IMR-90 (cell line): ENCODE data around the gene RIPK4. TPM values are rescaled to one million over a fixed set of nuclear protein-coding genes. Genes with fewer than 3 reads are reported as not detected.

Experiments used
- ATAC-seq: fragments of 200-7000 bp; cut with Tn5 transposase; 2 replicates; pipeline ENCODE4 v1.9.1; 2020; ENCODE audit warnings: low read depth, mild to moderate bottlenecking, moderate library complexity
- Bru-seq: library from RNA; stranded (reverse); fragments of 400-500 nt; gene quantifications from one replicate; lab custom pipeline; 2021; lab: Mats Ljungman, UMichigan
- BruChase-seq, 2 experiments: library from RNA; stranded (reverse); fragments of 400-500 nt; gene quantifications; one replicate each; lab custom pipeline; 2021; lab: Mats Ljungman, UMichigan
- BruUV-seq: library from RNA; stranded (reverse); fragments of 400-500 nt; replicated peaks from 2 replicates; lab custom pipeline; 2021; lab: Mats Ljungman, UMichigan
- CTCF ChIA-PET: fragments of 300-600 bp; formaldehyde crosslinking; extraction: SDS; loops from one replicate; lab custom pipeline; 2021; ENCODE audit warnings: antibody characterized with exemption; lab: Yijun Ruan, JAX
- POLR2A ChIA-PET: fragments of 300-600 bp; sonication (Branson Sonifier 250); formaldehyde crosslinking; loops from one replicate; lab custom pipeline; 2022; ENCODE audit warnings: antibody characterized with exemption; ENCODE audit not compliant: unreplicated experiment; lab: Charles Lee
- DNase-seq: peaks from one replicate; pipeline ENCODE4 v3.0.0; 2013
- H2AFZ ChIP-seq: replicated peaks from 2 replicates; pipeline ENCODE3; 2013; ENCODE audit warnings: low read length, mild to moderate bottlenecking; ENCODE audit not compliant: poor library complexity
- H2AK5ac ChIP-seq: 2 replicates; pipeline ENCODE4 v1.6.1; 2013; ENCODE audit warnings: low read depth, low read length, inconsistent platforms
- H2AK9ac ChIP-seq: replicated peaks from 2 replicates; pipeline ENCODE3; 2013; ENCODE audit warnings: mild to moderate bottlenecking, low read depth, low read length, moderate library complexity; ENCODE audit not compliant: poor library complexity
- H2BK120ac ChIP-seq: 2 replicates; pipeline ENCODE4 v1.6.1; 2013; ENCODE audit warnings: low read depth, low read length, inconsistent platforms
- H2BK15ac ChIP-seq: 3 replicates; pipeline ENCODE4 v1.6.1; 2013; ENCODE audit warnings: low read depth, low read length, inconsistent platforms
- H2BK20ac ChIP-seq: 2 replicates; pipeline ENCODE4 v1.6.1; 2013; ENCODE audit warnings: low read depth, mild to moderate bottlenecking, inconsistent platforms, low read length, moderate library complexity
- H2BK5ac ChIP-seq: 2 replicates; pipeline ENCODE4 v1.6.1; 2013; ENCODE audit warnings: mild to moderate bottlenecking, low read depth, low read length, inconsistent platforms; ENCODE audit not compliant: poor library complexity, severe bottlenecking
- H3K14ac ChIP-seq: replicated peaks from 2 replicates; pipeline ENCODE4 v1.6.1; 2013; ENCODE audit warnings: low read depth, low read length, inconsistent platforms
- H3K18ac ChIP-seq: 2 replicates; pipeline ENCODE4 v1.6.1; 2013; ENCODE audit warnings: low read depth, low read length, control low read depth
- H3K23ac ChIP-seq: 2 replicates; pipeline ENCODE4 v1.6.1; 2013; ENCODE audit warnings: low read depth, low read length, inconsistent platforms
- H3K27ac ChIP-seq: 2 replicates; pipeline ENCODE4 v1.5.1; 2013; ENCODE audit warnings: mild to moderate bottlenecking, control low read depth, low read length; ENCODE audit not compliant: insufficient read depth
- H3K27me3 ChIP-seq: 2 replicates; pipeline ENCODE4 v1.6.1; 2013; ENCODE audit warnings: low read length; ENCODE audit not compliant: control insufficient read depth, insufficient read depth
- H3K36me3 ChIP-seq: 2 replicates; pipeline ENCODE4 v1.6.1; 2013; ENCODE audit warnings: low read length, mixed read lengths; ENCODE audit not compliant: control insufficient read depth, insufficient read depth
- H3K4ac ChIP-seq: 2 replicates; pipeline ENCODE4 v1.6.1; 2013; ENCODE audit warnings: low read depth, low read length, inconsistent platforms
- H3K4me1 ChIP-seq: 2 replicates; pipeline ENCODE4 v1.6.1; 2013; ENCODE audit warnings: low read length, mixed read lengths; ENCODE audit not compliant: control insufficient read depth, insufficient read depth
- H3K4me2 ChIP-seq: 2 replicates; pipeline ENCODE4 v1.6.1; 2013; ENCODE audit warnings: low read depth, mild to moderate bottlenecking, control low read depth, low read length, moderate library complexity
- H3K4me3 ChIP-seq: 2 replicates; pipeline ENCODE4 v1.5.1; 2013; ENCODE audit warnings: low read depth, mild to moderate bottlenecking, control low read depth, low read length, moderate library complexity; ENCODE audit not compliant: insufficient read depth
- H3K56ac ChIP-seq: 2 replicates; pipeline ENCODE4 v1.6.1; 2013; ENCODE audit warnings: low read length, inconsistent platforms; ENCODE audit not compliant: insufficient read depth; ENCODE audit errors: extremely low read depth
- H3K79me1 ChIP-seq, 2 experiments: 2 replicates each; pipeline ENCODE4 v1.6.1; 2013; ENCODE audit warnings: low read length in 2 of 2, inconsistent platforms in 1 of 2, low read depth in 1 of 2
- H3K9ac ChIP-seq: 2 replicates; pipeline ENCODE4 v1.6.1; 2013; ENCODE audit warnings: low read depth, low read length, control low read depth
- H3K9me1 ChIP-seq: 2 replicates; pipeline ENCODE4 v1.6.1; 2013; ENCODE audit warnings: low read length, inconsistent platforms; ENCODE audit not compliant: insufficient read depth
- H3K9me3 ChIP-seq: 2 replicates; pipeline ENCODE4 v1.6.1; 2013; ENCODE audit warnings: low read length; ENCODE audit not compliant: control insufficient read depth, insufficient read depth
- H4K20me1 ChIP-seq: 2 replicates; pipeline ENCODE4 v1.6.1; 2013; ENCODE audit warnings: low read length, inconsistent platforms; ENCODE audit not compliant: insufficient read depth
- H4K5ac ChIP-seq: 2 replicates; pipeline ENCODE4 v1.6.1; 2013; ENCODE audit warnings: mild to moderate bottlenecking, low read depth, low read length, control low read depth
- H4K8ac ChIP-seq, 2 experiments: 2 replicates each; pipeline ENCODE4 v1.6.1; 2013; ENCODE audit warnings: low read depth in 2 of 2, low read length in 2 of 2, control low read depth in 1 of 2, inconsistent platforms in 1 of 2
- H4K91ac ChIP-seq: 2 replicates; pipeline ENCODE4 v1.6.1; 2013; ENCODE audit warnings: low read depth, low read length, inconsistent platforms; ENCODE audit not compliant: insufficient read depth
- BHLHE40 ChIP-seq: fragments of 150-350 bp; IDR thresholded peaks from 2 replicates; pipeline ENCODE4 v1.6.1; 2016; ENCODE audit warnings: mild to moderate bottlenecking, low read depth, low read length
- CEBPB ChIP-seq: IDR thresholded peaks from 2 replicates; pipeline ENCODE4 v1.6.1; 2012; ENCODE audit warnings: low read depth, low read length, improper control_type of control experiment
- CHD1 ChIP-seq: IDR thresholded peaks from 2 replicates; pipeline ENCODE4 v1.6.1; 2012; ENCODE audit warnings: low read depth, low read length, improper control_type of control experiment
- CTCF ChIP-seq: conservative IDR thresholded peaks from 2 replicates; pipeline ENCODE4 v1.5.1; 2012; ENCODE audit warnings: mild to moderate bottlenecking, low read depth, low read length, improper control_type of control experiment
- ELK1 ChIP-seq: fragments of 150-350 bp; IDR thresholded peaks from 2 replicates; pipeline ENCODE4 v1.6.1; 2016; ENCODE audit warnings: low read depth, mild to moderate bottlenecking, low read length, moderate library complexity, borderline replicate concordance
- FOS ChIP-seq: fragments of 150-350 bp; IDR thresholded peaks from 2 replicates; pipeline ENCODE4 v1.6.1; 2016; ENCODE audit warnings: low read depth, low read length
- MAFK ChIP-seq: IDR thresholded peaks from 2 replicates; pipeline ENCODE4 v1.6.1; 2012; ENCODE audit warnings: low read depth, low read length, improper control_type of control experiment
- MAZ ChIP-seq: IDR thresholded peaks from 2 replicates; pipeline ENCODE4 v1.6.1; 2012; ENCODE audit warnings: low read depth, mild to moderate bottlenecking, low read length, improper control_type of control experiment, moderate library complexity, borderline replicate concordance
- MXI1 ChIP-seq: IDR thresholded peaks from 2 replicates; pipeline ENCODE4 v1.6.1; 2012; ENCODE audit warnings: low read depth, mild to moderate bottlenecking, low read length, moderate library complexity, borderline replicate concordance
- POLR2A ChIP-seq: IDR thresholded peaks from 2 replicates; pipeline ENCODE4 v1.6.1; 2012; ENCODE audit warnings: mild to moderate bottlenecking, low read depth, low read length
- RCOR1 ChIP-seq: IDR thresholded peaks from 2 replicates; pipeline ENCODE4 v1.6.1; 2012; ENCODE audit warnings: mild to moderate bottlenecking, low read length, improper control_type of control experiment; ENCODE audit not compliant: insufficient replicate concordance
- RFX5 ChIP-seq: IDR thresholded peaks from 2 replicates; pipeline ENCODE4 v1.8.0; 2012; ENCODE audit warnings: low read depth, mild to moderate bottlenecking, low read length, moderate library complexity
- WGBS, 2 experiments: methylation state at CpG; one replicate each; pipeline versions ENCODE4 v1.1.5 to v1.1.7; 2013; ENCODE audit warnings: missing lambda C conversion rate in 2 of 2; ENCODE audit not compliant: insufficient read length in 1 of 2; ENCODE audit errors: extremely low coverage in 2 of 2; 5-methylcytosine and 5-hydroxymethylcytosine counted together
- dilution Hi-C: fragments of 300-500 bp; cut with HindIII; formaldehyde crosslinking; loops from one replicate; pipeline ENCODE4 v1.14.3; 2018; ENCODE audit warnings: low sequenced_read_pairs; ENCODE audit not compliant: unreplicated experiment
- in situ Hi-C: fragments of 300-500 bp; cut with MboI; formaldehyde crosslinking; loops from 3 replicates; pipeline ENCODE4 v1.14.3; 2019; ENCODE audit warnings: low sequenced_read_pairs, inconsistent platforms, mixed read lengths
- intact Hi-C: fragments of 100-400 bp; cut with micrococcal nuclease; formaldehyde crosslinking; loops from 2 replicates; pipeline ENCODE4 v1.10.0; 2022
- long read RNA-seq: library from polyadenylated mRNA; unstranded; transcript quantifications from one replicate; pipeline ENCODE4 v2.0.0, GENCODE V29; 2021; ENCODE audit not compliant: unreplicated experiment
- polyA plus RNA-seq, 3 experiments: library from polyadenylated mRNA; depleted of rRNA; stranded (reverse); fragments of >200 nt; gene quantifications; 2 replicates each; pipeline ENCODE4 v1.2.3, GENCODE V29; 2012; ENCODE audit warnings: low replicate concordance in 1 of 3
- total RNA-seq: library from RNA; depleted of rRNA; stranded (reverse); fragments of >200 nt; gene quantifications from 2 replicates; pipeline ENCODE4 v1.2.3, GENCODE V29; 2012; rRNA removed
- TF ChIP-seq, protein P1 (sequence below): fragments of 150-350 bp; IDR thresholded peaks from 2 replicates; pipeline ENCODE4 v1.6.1; 2017; ENCODE audit warnings: mild to moderate bottlenecking, antibody characterized with exemption, low read length, low read depth

RIPK4 gene
- total RNA-seq (under 0.01 TPM in 2 replicates), polyA plus RNA-seq (2012; rRNA removed) (0.03 TPM in 1 of 2 replicates, not detected in the other), Bru-seq, nascent RNA (percentile 8 among the genes with signal in this experiment), BruChase-seq, experiment 1, labeled RNA remaining after a 6-hour chase (percentile 8 among the genes with signal in this experiment), BruChase-seq, experiment 2, labeled RNA remaining after a 2-hour chase (percentile 10 among the genes with signal in this experiment)
- polyA plus RNA-seq (2012; cell fraction: cytosol; rRNA removed): 0.02 TPM in 2 replicates
- polyA plus RNA-seq (2012; cell fraction: nucleus; rRNA removed; ENCODE audit: low replicate concordance): 0.16 TPM in 2 replicates
- long read RNA-seq: 0 reads

DNA sequence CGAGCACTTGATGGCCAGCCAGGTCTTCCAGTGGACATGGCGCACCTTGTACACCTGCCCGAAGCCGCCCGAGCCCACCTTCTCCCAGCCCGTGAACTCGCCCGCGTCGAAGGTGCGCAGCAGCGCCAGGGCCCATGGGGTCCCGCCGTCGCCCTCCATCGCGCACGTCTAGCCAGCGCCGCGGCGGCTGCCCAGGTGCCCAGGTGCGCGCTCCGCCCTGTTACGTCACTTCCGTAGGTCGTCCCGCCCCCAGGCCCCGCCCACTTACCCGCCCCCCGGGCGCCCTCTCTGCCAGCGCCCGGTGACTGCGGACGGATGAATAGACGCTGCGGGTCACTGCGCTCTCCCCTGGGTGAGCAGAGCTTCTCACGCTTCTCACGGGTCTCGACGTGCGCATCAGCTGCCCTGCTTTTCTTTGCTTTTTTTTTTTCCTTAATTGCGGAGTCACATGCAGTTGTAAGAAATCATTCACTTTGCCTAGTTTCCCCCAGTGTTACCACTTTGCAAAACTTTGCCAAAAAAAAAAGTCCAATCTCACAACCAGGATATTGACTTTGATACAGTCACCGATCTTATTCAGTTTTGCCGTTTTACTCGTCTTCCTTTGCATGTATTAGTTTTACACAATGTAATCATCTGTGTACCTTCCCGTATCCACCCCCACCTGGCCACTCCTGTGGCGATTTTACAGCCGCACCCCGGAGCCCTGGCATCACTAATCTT, at the start of gene RIPK4:
Gene RIPK4 (minus strand): TSS at position 170 of the 723 bp plus-strand sequence. CDS start 11 bp downstream, at position 159.
- Histone ChIP-seq H2BK20ac (no peak within 1 kb of the TSS), H2BK120ac (no peak within 1 kb of the TSS), H3K27me3 (peaks cover 95% of the 10 kb centered on the region), H2AFZ (peak within 1 kb of the TSS; percentile 71), H2BK5ac (no peak within 1 kb of the TSS), H3K9me3 (peaks cover 5% of the 10 kb centered on the region; the same call in 1 of the 2 replicates), H4K8ac (no peak within 1 kb of the TSS), H2AK5ac (no peak within 1 kb of the TSS), H3K18ac (no peak within 1 kb of the TSS), H4K91ac (no peak within 1 kb of the TSS), H3K4me2 (peak within 1 kb of the TSS; percentile 58), H3K4me3 (no peak within 1 kb of the TSS), H3K56ac (no peak within 1 kb of the TSS), H2BK15ac (no peak within 1 kb of the TSS), H3K79me1 (no peaks in the 10 kb centered on the region), H3K4me1 (peaks cover 4% of the 10 kb centered on the region), H2AK9ac (no peak within 1 kb of the TSS), H3K27ac (no peak within 1 kb of the TSS), H3K14ac (no peak within 1 kb of the TSS), H3K23ac (no peak within 1 kb of the TSS), H3K36me3 (no peaks in the 10 kb centered on the region), H4K5ac (no peak within 1 kb of the TSS), H3K9me1 (no peaks in the 10 kb centered on the region), H3K4ac (no peak within 1 kb of the TSS), H3K9ac (no peak within 1 kb of the TSS), H4K20me1 (no peaks in the 10 kb centered on the region)
- dilution Hi-C loops (no loop called here), intact Hi-C loops (no loop called here), in situ Hi-C loops (loop anchor here (5.0 kb wide), 1 partner anchor 150 kb away; no protein-coding TSS in a partner anchor)
- POLR2A ChIA-PET: interaction anchor here (0.7 kb wide), 1 partner anchor 870 kb away, joined by 5 read pairs; no protein-coding TSS in a partner anchor
- 2% methylated on average over 27 of the region's 53 CpGs; no CpG with 5 or more reads in 1 of the 2 experiments for WGBS, 2 experiments
- TF ChIP-seq BHLHE40: no peak
- no peak for TF ChIP-seq CHD1
- TF ChIP-seq MXI1: no peak
- TF ChIP-seq MAZ: no peak
- no peak for TF ChIP-seq FOS
- no peak for TF ChIP-seq CTCF
- no peak for TF ChIP-seq POLR2A
- TF ChIP-seq RCOR1: no peak
- no peak for TF ChIP-seq ELK1
- TF ChIP-seq, protein P1, sequence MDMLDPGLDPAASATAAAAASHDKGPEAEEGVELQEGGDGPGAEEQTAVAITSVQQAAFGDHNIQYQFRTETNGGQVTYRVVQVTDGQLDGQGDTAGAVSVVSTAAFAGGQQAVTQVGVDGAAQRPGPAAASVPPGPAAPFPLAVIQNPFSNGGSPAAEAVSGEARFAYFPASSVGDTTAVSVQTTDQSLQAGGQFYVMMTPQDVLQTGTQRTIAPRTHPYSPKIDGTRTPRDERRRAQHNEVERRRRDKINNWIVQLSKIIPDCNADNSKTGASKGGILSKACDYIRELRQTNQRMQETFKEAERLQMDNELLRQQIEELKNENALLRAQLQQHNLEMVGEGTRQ: no peak
- no peak for TF ChIP-seq RFX5
- TF ChIP-seq CEBPB: no peak
- no peak for TF ChIP-seq MAFK
- DNase-seq (peak; percentile 23), ATAC-seq (no peak)
- no TSS peak for BruUV-seq
- CTCF ChIA-PET: interaction anchor here (2.9 kb wide), 1 partner anchor 154 kb away, joined by 21 read pairs; no protein-coding TSS in a partner anchor
